Tongue (tissue), 1 donor: Measurements from ENCODE around the gene ZNF382. TPM values are rescaled to one million over a fixed set of nuclear protein-coding genes. Genes with fewer than 3 reads are reported as not detected.

ENCODE experiments used
- total RNA-seq: library from RNA; depleted of rRNA; stranded (reverse); fragments of >200 nt; gene quantifications from one replicate; pipeline ENCODE4 v1.2.3, GENCODE V29; 2014

Gene ZNF382
- total RNA-seq, 1 donor from 2014 or later: 21.0 TPM

Other genes with a start within 250 kb of the ZNF382 start
- 15.5 TPM for gene ZFP14, start 226.1 kb upstream of the ZNF382 start, total RNA-seq
- gene ZFP82, start 186.7 kb upstream of the ZNF382 start, total RNA-seq: 13.8 TPM
- gene ZNF566, start 115.8 kb upstream of the ZNF382 start, total RNA-seq: 35.3 TPM
- gene ZNF260, start 77.0 kb upstream of the ZNF382 start, total RNA-seq: 28.3 TPM
- 31.4 TPM for gene ZNF529, start 32.0 kb upstream of the ZNF382 start, total RNA-seq
- gene ZNF461, start 61.5 kb downstream of the ZNF382 start, total RNA-seq: 10.5 TPM
- 15.4 TPM for gene ZNF567, start 82.3 kb downstream of the ZNF382 start, total RNA-seq
- 4.2 TPM for gene ZNF850, start 167.5 kb downstream of the ZNF382 start, total RNA-seq
- 23.5 TPM for gene ZNF790, start 233.1 kb downstream of the ZNF382 start, total RNA-seq
- 9.6 TPM for gene ZNF345, start 245.6 kb downstream of the ZNF382 start, total RNA-seq